Suprapubic skin (tissue), 4 donors: ENCODE results near the gene TSPEAR.

Source experiments
- CTCF ChIP-seq, 2 donors: fragments of 200-600 bp in 1 of 2; fragments of 450-650 bp in 1 of 2; sonication (generic) in 1 of 2; IDR thresholded peaks; one replicate each; pipeline ENCODE4 v1.5.1; 2016 to 2019; ENCODE audit warnings: antibody characterized with exemption in 2 of 2, mild to moderate bottlenecking in 1 of 2, moderate library complexity in 1 of 2
- POLR2A ChIP-seq, 2 donors: fragments of 450-650 bp; IDR thresholded peaks; one replicate each; pipeline ENCODE4 v1.6.1; 2017; ENCODE audit warnings: antibody characterized with exemption in 2 of 2, mild to moderate bottlenecking in 2 of 2, moderate library complexity in 2 of 2
- POLR2AphosphoS5 ChIP-seq, 3 donors: sonication (generic); formaldehyde crosslinking; IDR thresholded peaks; one replicate each; pipeline ENCODE4 v1.6.1; 2017; ENCODE audit warnings: antibody characterized with exemption in 3 of 3

GRCh38 chr21:44648557-44649311, 62.6 kb downstream of the TSPEAR start:
- TF ChIP-seq CTCF (IDR thresholded peaks at IDR 0.05) (no peak), POLR2A (IDR thresholded peaks at IDR 0.05) (no peak), POLR2AphosphoS5 (IDR thresholded peaks at IDR 0.05) (no peak)
